ENCODE results near the gene ABTB2. TPM values are rescaled to one million over a fixed set of nuclear protein-coding genes. Genes with fewer than 3 reads are reported as not detected.

The ABTB2 gene
- total RNA-seq, 4 donors from 2014 or later = 0.79 to 4.1 (median 3.7) TPM

GRCh38 chr11:34358728-34359547 lies 1.1 kb upstream of the ABTB2 start:
- Histone ChIP-seq H3K27ac (peak overlapping the region; percentile 51 to 85 (median 74)), H3K4me3 (peak overlapping the region; percentile 40 to 67 (median 56)), H3K27me3 (peaks cover 0 to 69% (median 2%) of the 10 kb centered on the region in 4 donors), H3K9me3 (no peaks in the 10 kb centered on the region), H3K36me3 (no peaks in the 10 kb centered on the region), H3K4me1 (peaks cover 22 to 43% (median 29%) of the 10 kb centered on the region in 3 donors)
- DNase-seq = peak; percentile 19
- peak; percentile 70 to 96 (median 84) for TF ChIP-seq CTCF (IDR thresholded peaks at IDR 0.05)
- TF ChIP-seq POLR2A (IDR thresholded peaks at IDR 0.05) = no peak
- intact Hi-C loops (cut with DNase I) = loop anchor here (2.0 to 5.0 kb wide), 2 partner anchors 184 to 362 kb away; no protein-coding TSS in a partner anchor
- 0 to 1% methylated on average over 18 to 22 of the region's 39 CpGs for WGBS, 2 donors

GRCh38 chr11:34358258-34358727 lies 483 bp upstream of the ABTB2 start:
- peak overlapping the region; percentile 51 to 85 (median 74) for H3K27ac ChIP-seq
- DNase-seq = no peak
- peaks cover 22 to 43% (median 29%) of the 10 kb centered on the region in 3 donors for H3K4me1 ChIP-seq
- peaks cover 0 to 69% (median 2%) of the 10 kb centered on the region in 4 donors for H3K27me3 ChIP-seq
- H3K9me3 ChIP-seq = no peaks in the 10 kb centered on the region
- no peaks in the 10 kb centered on the region for H3K36me3 ChIP-seq
- intact Hi-C loops (cut with DNase I) = loop anchor here (2.0 to 5.0 kb wide), 2 partner anchors 183 to 361 kb away; no protein-coding TSS in a partner anchor
- WGBS, 2 donors = 1 to 3% methylated on average over 6 to 16 of the region's 25 CpGs
- TF ChIP-seq CTCF (IDR thresholded peaks at IDR 0.05) = no peak
- no peak for TF ChIP-seq POLR2A (IDR thresholded peaks at IDR 0.05)
- peak overlapping the region; percentile 40 to 67 (median 56) for H3K4me3 ChIP-seq

- DNase-seq = no peak
- no peak for TF ChIP-seq CTCF (IDR thresholded peaks at IDR 0.05)
- no peak for TF ChIP-seq POLR2A (IDR thresholded peaks at IDR 0.05)
- H3K27ac ChIP-seq = peak overlapping the region; percentile 44 to 83 (median 80)
- no peaks in the 10 kb centered on the region for H3K36me3 ChIP-seq
- peaks cover 22 to 43% (median 29%) of the 10 kb centered on the region in 3 donors for H3K4me1 ChIP-seq
- WGBS, 2 donors = 0% methylated on average over 1 of the region's 83 CpGs; no CpG with 5 or more reads in 1 of the 2 donors
- intact Hi-C loops (cut with DNase I) = loop anchor here (5.0 kb wide), 1 partner anchor 360 kb away; no protein-coding TSS in a partner anchor
- peak overlapping the region; percentile 40 to 67 (median 56) for H3K4me3 ChIP-seq
- peaks cover 0 to 70% (median 2%) of the 10 kb centered on the region in 4 donors for H3K27me3 ChIP-seq
- H3K9me3 ChIP-seq = no peaks in the 10 kb centered on the region
Measured at GRCh38 chr11:34356913-34357700, 703 bp downstream of the ABTB2 start.

- TF ChIP-seq CTCF (IDR thresholded peaks at IDR 0.05) (no peak), POLR2A (IDR thresholded peaks at IDR 0.05) (no peak)
- intact Hi-C loops (cut with DNase I) = loop anchor here (5.0 kb wide), 1 partner anchor 359 kb away; no protein-coding TSS in a partner anchor
Measured at GRCh38 chr11:34356576-34356912, 1.3 kb downstream of the ABTB2 start.

More at GRCh38 chr11:34356576-34356912, 1.3 kb downstream of the ABTB2 start:
- no peak for DNase-seq
- Histone ChIP-seq H3K4me1 (peaks cover 22 to 43% (median 29%) of the 10 kb centered on the region in 3 donors), H3K27ac (peak overlapping the region in 2 of 4 donors; percentile 81 to 83), H3K4me3 (peak overlapping the region; percentile 40 to 67 (median 56)), H3K36me3 (no peaks in the 10 kb centered on the region), H3K27me3 (peaks cover 0 to 65% (median 2%) of the 10 kb centered on the region in 4 donors), H3K9me3 (no peaks in the 10 kb centered on the region)
- WGBS, 2 donors = 17 to 23% methylated on average over 3 to 8 of the region's 19 CpGs

All from esophagus squamous epithelium (tissue), 5 donors.